T-helper 2 cell treated with Interferon-gamma antibody and Interleukin-4, amounts not matched to agents 100 ng/mL and 5 ng/mL, for 36 hours (primary cell): ENCODE measurements around the gene RMC1. TPM values are rescaled to one million over a fixed set of nuclear protein-coding genes. Genes with fewer than 3 reads are reported as not detected.

Experiments
- intact Hi-C: fragments of 100-400 bp; cut with micrococcal nuclease; formaldehyde crosslinking; loops from one replicate; pipeline ENCODE4 v1.15.1; 2023
- total RNA-seq: library from RNA; stranded (reverse); gene quantifications from 2 replicates; pipeline ENCODE4 v1.2.3, GENCODE V29; 2022

The RMC1 gene
- total RNA-seq = 46.5 and 57.5 TPM in 2 replicates

DNA sequence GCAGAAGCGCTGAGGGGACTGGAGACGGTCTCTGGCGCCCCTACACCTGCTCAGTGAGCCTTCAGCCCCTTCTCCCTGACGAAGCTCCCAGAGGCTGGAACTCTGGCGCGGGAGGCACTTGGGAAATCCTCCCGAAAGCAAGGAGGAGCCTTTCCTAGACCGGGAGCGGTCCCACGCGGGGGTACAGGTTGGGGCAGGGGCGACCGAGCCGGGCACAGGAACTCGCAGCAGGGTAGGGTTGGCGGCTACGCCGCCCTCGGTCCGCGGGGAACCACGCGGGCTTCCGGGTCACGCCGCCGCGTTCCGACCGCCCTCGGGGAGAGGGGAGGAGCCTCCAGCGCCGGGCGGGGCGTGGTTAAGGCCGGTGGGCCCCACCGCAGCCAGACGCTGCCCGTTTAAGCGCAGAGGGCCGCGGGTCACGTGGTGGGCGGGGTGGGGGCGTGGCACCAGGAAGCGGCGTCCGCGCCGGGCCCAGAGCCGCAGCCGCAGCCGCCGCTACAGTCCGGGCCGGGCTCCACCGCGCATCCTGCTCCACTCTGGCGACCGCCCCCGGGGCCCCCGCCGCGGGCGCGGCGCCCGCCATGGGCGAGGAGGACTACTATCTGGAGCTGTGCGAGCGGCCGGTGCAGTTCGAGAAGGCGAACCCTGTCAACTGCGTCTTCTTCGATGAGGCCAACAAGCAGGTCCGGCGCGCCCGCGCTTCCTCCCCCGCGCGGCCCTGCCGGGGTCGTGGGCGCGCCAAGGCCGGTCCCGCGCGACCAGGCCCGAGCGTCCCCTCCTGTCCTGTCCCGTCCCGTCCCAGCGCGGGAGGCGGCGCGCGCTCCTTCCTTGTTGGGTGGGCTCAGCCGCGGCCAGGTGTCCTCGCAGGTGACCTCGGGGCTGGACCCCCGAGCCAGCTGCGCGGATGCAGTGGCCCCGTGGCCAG, at the start of gene RMC1:
TSS of gene RMC1 (plus strand) at position 474 of the 925 bp plus-strand sequence. CDS start at position 582, 108 bp downstream.
- intact Hi-C loops = loop anchor here (1.0 to 10.0 kb wide), 12 partner anchors 9 to 570 kb away; partner anchors contain the start of genes NPC1, RBBP8 and RIOK3

DNA sequence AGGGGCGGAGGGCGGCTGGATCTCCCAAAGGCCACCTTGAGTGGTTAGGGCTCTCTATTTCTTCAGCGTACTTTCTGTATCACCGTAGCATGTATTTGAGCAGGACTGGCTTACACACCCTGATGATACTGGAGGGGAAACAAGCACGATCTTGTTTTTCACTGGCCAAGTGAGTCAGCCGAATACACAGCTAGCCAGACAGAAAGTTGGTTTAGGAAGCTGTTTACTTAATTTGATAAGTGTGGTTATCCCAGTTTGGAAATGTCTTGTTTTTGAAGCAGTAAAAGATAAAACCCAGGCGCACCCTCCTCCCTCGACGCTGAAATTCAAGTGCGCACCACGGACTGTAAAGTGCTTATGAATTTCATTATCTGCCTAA, 49.6 kb upstream of the RMC1 start:
- intact Hi-C loops = loop anchor here (1.0 to 5.0 kb wide), 6 partner anchors 15 to 559 kb away; partner anchors contain the start of genes NPC1, RBBP8, RMC1 and TTC39C

DNA sequence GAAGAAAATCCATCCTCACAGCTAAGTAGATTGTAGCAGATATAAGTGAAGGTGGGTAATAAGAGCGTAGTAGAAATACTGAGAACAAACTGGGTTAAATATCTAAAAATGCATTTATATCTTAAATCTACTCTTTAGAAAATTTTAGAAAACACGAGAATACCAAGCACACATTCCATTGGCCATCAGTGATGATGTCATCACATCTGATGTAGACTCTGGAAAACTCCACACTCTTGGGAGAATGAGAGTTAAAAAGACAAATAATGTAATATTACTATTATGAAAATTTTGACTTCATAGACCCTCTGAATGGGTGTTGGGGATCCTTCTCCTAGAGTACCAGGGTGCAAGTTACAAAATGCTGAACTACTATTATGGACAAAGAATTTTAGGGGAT, 46.5 kb upstream of the RMC1 start:
- intact Hi-C loops = no loop called here

DNA sequence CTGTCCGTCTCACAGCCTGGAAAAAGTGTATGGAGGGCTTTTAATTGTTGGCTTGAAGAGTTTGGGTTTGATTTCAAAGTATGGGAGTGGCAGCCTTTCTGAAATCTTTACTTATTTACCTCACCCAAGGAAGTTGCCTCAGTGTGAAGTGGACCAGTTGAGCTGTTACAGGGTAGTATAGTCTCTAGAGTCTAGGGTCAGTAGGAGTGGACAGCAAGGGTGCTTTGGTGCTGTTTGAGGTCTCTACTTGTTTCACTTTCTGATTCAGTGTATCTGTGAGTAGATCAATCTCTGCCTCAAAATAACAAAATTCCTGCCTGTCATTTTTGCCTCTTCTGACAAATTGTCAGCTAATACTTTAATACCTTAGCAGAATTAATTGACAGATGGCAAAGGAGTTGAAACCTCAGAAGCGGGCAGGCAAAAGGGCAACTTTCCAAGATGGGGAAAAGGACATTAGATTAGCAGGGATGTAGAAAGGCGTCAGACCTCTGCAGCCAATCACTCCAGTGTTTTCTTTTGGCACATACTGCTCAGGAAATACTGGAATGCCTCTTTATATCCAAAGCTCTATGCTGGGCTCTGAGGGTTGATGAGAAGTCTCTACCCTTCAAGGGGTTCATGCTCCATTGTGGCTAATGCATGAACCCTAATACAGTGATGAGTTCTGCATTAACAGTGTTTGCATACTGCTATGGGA, 44.3 kb upstream of the RMC1 start:
- intact Hi-C loops = no loop called here

DNA sequence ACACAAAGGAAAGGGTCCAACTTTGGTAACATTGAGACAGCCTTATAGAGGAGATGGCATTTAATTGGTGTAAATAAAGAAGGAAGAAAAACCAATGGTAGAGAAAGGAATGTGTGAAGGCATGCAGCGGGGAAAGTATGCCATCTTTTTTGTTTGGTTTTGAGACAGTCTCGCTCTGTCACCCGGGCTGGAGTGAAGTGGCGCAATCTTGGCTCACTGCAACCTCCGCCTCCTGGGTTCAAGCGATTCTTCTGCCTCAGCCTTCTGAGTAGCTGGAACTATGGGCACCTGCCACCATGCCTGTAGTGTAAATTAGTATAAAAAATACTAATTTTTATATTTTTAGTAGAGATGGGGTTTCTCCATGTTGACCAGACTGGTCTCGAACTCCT, 43.8 kb upstream of the RMC1 start:
- intact Hi-C loops = no loop called here

DNA sequence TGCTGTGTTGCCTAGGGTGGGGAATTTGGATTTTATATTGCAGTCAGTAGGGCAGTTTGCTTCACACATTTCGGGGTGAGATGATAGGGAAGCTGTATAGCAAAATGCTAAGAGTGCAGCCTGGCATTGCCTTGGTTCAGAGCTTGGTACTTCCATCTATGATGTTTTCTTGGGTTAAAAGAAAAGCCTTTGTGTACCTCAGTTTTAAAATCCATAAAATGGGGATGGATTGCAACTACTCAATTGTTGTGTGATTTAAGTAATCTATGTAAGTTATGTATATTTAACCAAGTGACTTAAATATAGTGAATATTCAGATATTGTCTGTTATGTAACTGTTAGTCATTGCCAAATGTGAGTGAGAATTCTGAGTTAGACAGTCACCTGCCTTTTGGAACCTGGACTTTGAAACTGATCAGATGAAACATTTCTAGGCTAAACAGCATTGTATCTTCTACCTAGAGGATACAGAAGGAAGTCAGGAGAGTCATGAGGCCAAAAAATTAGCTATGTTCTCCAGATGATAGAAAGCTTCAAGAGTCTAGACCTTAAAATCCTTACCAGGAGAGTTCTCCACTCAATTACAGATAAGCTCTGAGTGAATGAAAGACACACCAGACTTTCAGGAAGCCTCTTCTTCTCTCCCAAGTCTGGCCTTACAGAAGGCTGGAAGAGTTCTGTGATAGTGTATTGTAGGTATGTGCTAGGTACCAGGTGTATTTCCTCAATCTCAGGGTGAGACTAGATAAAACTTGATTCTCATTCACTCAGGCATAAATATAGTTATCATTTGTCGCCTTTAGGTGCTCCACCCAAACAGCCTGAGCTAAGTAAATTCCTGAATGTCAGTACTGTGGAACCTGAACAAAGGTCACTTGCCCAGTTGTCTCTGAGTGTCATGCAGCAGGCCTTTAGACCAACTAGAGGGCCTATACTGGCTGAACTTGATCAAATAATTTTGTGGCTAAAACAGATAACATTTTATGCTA, 42.7 kb upstream of the RMC1 start:
- intact Hi-C loops = no loop called here

- intact Hi-C loops = no loop called here
These were observed 40.4 kb upstream of the RMC1 start for GRCh38 chr18:23462876-23463275.

DNA sequence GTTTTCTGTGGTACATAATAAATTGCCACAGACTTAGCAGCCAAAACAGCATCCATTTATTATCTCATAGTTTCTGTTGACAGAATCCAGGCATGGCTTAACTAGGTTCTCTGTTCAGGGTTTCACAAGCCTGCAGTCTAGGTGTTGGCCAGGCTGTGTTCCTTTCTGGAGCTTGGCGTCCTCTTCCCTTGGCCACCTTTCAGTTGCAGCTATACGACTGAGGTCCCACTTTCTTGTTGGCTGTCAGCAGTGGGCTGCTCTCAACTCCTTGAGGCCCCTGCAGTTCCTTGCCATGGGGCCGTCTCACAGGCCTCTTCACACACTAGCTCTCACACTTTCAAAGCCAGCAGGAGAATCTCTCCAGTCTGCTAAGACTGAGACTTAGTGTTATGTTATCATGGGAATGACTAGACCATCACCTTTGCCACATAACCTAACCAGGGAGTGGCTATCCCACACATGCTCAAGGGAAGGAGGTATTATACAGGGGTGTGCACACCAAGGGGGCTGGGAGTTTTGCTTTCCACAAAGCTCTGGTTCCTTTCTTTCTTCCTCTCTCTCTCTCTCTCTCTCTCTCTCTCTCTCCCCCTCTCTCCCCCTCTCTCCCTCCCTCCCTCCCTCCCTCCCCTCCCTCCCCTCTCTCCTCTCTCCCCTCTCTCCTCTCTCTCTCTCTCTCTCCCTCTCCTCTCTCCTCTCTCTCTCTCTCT, 34.4 kb upstream of the RMC1 start:
- intact Hi-C loops = no loop called here

DNA sequence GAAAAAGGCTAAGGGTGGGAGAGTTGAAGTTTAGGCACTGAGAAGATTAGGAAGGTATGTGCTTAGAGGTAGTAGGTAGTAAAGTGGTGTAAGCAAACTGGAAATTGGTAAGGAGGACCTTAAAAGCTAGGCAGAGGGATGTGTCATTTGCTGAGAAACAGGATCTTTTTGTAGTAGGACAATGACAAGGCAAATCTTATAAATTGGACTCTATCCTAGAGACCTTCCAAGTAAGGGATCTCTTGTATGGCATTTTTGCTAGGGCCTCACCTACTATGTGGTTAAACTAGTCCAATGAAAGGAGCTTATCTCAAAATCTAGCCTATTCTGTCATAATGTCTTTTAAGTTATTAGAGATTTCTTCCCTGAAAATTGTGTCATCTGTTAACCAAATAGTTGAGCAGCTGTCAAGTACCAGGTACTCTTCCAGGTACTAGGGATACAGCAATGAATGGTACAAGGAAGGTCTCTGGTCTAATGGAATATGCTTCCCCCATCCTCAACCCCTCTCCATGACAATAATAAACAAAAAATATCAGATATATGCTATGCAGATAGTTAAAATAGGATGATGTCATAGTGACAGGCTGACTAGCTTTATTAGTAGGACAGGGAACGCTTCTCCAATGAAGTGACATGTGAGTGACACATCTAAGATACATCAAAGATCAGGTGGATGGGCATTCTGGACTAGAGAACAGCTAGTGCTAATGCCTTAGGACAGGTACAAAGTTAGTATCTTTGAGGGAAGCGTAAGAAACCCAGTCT, 32.5 kb upstream of the RMC1 start:
- intact Hi-C loops = no loop called here

DNA sequence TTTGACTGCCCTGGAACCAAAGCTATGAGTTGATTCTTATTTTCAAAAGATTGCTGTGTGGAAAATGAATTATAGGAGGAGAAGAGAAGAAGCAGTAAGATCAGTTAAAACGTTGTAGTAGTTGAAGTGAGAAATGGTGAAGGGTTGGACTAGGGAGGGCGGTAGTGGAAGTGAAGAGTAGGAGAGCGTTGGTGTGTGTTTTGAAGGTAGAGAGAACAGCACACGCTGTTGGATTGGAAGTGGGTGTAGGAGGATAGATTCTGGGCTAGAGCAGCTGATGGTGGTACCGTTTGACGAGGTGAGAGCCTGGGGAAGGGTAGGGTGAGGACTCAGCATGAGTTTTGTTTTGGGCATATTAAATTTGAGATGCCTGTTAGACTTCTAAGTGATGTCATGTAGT, 31.8 kb upstream of the RMC1 start:
- intact Hi-C loops = no loop called here

GRCh38 chr18:23479829-23480505, 23.3 kb upstream of the RMC1 start:
- intact Hi-C loops = no loop called here

DNA sequence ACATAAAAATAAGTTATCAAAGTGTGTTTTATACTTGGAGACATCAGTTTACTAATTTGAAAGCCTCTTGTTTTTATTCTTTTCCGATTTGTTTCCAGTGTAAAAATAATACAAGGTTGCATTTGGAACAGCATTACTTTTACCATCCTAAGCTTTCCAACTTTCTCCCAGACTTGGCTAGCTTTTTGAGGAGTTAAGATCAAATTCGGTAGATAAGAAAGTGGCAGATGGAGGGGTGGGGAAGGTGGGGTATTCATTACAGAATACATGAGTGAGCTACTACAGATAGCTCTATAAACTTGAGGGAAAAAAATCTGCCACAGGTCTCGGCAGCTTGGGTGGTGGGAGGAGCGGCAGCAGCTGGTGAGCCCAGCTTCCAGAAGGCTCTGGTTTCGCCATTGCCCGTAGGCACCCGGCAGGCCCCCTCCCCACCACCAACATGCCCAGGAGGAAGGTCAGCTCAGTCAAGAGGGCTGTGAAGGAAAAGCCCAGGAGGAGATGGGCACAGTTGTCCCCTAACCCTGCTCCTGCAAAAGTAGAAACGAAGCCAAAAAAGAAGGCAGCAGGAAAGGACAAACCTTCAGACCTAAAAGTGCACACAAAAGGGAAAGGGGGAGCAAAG, 18.6 kb upstream of the RMC1 start:
- intact Hi-C loops = loop anchor here (5.0 kb wide), 1 partner anchor 32 kb away; the partner anchor contains the start of gene RIOK3

GRCh38 chr18:23485386-23485785, 17.9 kb upstream of the RMC1 start:
- intact Hi-C loops = loop anchor here (5.0 kb wide), 1 partner anchor 33 kb away; the partner anchor contains the start of gene RIOK3

DNA sequence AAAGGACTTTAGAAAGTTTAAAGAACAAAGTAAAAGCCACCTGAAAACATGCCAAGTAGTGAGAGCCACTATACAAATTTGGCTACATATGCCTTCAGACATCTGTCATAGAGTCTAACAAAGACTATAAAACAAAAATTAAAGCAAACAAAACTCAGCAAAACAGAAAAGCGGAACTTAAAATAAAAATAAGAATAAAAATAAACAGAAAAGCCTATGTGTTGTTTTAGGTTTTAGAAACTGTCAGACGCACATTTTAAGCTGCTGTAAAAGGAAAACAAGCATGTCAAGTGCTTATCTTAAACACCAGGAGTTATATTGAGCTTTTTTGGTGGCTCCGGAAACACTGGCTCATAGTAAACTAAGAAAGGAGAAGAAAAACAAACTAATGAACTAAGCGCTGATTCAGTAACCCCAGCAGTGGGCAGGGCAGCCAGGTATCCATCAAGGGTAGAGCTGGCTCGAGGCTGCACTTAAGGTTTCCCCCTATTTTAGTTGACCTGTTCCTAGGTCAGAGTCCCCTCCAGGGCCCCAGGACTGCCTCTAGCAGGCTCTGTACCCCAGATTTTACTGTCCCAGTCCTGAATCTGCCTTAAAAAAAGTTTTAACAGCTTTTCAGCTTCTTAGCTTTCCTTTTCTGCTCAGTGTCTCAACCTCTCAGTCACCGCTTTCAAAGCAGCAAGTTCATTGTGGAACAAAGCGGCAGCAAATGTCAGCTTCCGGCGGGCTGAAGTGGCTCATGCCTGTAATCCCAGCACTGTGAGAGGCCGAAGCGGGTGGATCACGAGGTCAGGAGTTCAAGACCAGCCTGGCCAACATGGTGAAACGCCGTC, 15.4 kb upstream of the RMC1 start:
- intact Hi-C loops = loop anchor here (1.0 to 5.0 kb wide), 2 partner anchors 15 to 36 kb away; partner anchors contain the start of genes RIOK3 and RMC1

DNA sequence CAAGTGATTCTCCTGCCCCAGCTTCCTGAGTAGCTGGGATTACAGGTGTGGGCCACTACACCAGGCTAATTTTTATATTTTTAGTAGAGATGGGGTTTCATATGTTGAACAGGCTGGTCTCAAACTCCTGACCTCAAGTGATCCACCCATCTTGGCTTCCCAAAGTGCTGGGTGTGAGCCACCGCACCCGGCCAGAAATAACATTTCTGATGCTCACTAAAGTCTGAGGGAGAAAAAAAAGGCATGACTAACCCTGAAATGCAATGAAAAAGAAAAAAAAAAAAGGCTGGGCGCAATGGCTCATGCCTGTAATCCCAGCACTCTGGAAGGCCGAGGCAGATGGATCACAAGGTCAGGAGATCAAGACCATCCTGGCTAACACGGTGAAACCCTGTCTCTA, 13.7 kb upstream of the RMC1 start:
- intact Hi-C loops = loop anchor here (5.0 kb wide), 1 partner anchor 37 kb away; the partner anchor contains the start of gene RIOK3

DNA sequence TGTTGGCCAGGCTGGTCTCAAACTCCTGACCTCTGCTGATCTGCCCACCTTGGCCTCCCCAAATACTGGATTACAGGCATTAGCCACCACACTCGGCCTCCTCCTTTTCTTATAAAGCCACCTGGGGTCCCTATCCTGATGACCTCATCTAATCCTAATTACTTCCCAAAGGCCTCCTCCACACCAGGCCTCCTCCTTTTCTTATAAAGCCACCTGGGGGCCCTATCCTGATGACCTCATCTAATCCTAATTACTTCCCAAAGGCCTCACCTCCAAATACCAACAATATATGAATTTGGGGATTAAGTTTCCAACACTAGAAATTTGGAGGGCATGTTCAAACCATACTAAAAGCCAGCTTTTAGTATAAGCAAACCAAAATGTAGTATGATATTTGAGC, 9.7 kb upstream of the RMC1 start:
- intact Hi-C loops = no loop called here

DNA sequence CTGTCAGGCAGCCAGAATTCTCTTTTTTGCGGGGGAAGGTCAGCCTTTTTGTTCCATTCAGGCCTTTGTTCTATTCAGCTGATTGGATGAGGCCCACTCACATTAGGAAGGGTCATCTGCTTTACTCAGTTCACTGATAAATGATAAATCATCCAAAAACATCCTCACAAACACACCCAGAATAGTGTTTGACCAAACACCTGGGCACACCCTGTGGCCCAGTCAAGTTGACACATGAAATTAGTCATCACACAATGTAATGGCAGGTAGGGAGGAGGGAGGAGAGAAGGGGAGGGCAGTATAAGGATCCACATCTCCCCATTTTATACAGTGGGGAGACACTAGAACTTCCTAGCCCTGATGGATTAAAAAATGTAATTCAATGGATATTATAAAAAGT, 8.3 kb upstream of the RMC1 start:
- intact Hi-C loops = no loop called here
